Stimulated activated CD4-positive, alpha-beta T cell treated with anti-CD3 and anti-CD28 coated beads, Interleukin-1b, Interleukin-23, amount 100 ng/mL, for 48 hours (primary cell): ENCODE data around the gene GAK.

ENCODE experiments used
- DNase-seq: peaks from one replicate; pipeline ENCODE4 v3.0.0-alpha.2; 2020

The GAK gene

DNA sequence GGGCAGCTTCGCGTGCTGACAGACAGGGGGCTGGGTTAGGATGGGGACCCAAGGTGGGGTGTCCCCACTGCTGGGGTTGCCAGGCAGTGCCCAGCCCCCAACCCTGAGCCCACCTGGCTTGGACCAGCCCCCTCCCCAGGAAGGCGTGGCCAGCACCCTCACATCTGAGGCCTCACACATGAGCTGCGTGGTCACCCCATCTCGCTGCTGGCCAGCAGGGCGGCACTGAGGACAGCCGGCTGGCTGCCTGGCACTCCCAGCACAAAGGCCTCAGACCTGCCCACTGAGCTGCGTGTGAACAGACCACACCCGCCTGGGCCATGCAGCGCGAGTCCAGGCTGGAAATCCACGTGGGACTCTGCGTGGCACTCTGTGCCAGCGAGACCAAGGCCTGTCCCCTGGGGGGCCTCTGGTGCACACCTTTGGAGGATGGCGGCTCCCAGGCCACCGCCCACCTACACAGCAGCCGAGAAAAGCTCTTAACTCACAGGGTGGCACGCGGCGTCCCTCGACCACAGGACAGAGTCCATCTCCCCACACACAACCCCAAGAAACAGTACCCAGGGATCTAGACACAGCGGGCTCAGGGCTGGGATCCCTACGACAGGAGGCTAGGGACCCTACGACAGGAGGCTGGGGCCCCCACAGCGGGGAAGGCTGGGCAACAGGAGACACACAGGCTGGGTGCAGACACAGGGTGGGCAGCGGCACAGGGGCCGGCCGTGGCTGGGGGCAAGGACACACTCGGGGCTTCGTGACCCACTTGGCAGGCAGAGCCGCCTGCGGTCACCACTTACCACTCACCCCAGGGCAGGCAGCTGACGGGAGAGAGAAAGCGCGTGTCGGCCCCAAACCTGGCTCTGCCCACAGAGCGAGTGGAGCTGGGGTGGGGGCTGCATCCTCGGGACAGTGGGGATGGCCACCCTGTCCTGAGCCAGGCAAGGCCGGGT is 31.4 kb upstream of the GAK start:
- DNase-seq, result no peak

DNA sequence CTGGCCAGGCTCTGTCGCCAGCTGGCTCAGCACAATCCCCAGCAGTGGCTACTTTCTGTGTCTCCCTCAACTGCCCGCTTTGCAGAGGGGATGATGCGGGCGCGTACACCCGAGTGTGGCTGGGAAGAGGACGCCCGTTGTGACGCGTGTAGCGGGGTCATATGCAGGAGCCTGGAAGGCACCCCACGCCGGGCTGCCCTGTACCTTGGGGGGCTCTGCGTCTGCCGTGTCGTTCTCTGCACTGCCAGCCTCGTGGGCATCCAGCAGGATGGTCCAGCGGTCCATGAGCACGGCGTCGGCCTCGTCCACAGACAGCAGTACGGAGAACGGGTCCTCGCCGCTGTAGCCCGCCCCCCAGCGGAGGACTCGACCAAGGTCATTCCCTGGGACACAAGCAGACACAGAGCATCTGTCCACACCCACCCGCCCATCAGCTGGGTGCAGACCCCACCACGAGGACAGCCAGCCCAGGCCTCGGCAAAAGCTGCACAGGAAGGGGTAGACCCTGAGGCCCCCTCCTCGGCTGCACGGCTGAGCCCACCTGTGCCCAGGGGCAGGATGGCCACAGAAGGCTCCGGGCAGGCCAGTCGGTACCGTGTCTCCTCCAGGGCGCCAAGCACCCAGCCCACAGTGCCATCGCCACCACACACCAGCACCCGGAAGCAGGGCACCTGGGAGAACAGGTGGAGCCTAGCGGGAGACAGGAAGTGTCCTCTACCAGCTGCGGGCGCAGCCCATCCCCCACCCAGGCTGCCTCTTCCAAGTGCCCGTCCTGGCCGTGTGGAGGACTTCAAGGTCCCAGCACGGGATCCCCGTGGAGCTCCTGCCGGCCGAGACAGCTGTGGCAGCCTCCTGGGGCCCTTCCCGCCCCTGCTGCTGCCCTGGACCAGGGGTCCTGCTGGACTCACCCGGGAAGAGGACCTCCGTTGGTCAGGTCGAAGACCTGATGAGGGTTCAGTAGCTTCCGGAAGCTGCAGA is 30.4 kb upstream of the GAK start:
- DNase-seq, result no peak

DNA sequence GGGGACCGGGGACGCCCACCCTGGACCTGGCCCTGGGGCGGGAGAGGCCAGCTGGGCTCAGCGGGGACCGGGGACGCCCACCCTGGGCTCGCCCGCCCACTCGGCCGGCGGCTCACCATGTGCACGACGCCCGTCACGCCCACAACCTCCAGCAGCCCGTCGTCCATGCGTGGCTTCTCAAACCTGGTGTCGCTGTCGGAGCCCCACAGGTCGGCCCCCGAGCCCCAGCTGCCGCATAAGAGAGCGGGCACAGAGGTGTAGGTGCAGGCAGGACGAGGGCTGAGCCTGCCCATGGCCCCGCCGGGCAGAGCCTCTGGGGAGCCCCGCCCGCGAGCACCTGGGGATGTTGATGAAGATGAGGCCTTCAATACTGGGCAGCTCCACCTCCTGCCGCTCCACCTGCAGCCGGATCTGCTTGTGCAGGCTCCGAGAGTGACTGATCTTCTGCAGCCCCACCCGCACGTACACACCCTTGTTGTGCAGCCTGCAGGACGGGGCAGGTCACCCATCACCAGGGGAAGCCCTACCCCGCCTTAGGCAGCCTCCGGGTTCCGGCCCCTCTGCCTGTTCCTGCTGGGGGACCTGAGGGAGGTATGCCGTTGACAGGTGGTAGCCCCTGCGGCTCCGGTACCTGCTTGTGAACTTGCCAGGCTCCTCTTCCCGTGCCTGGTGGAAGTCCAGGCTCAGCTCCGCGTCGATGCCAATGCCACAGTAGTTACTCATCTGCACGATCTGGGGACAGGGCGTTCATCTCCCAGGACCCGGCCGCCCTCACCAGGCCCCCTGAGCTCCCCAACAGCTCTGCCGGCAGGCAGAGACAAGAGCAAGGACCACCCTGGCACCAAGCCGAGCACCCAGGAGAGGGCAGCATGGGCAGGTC is 29.5 kb upstream of the GAK start:
- no peak for DNase-seq

DNA sequence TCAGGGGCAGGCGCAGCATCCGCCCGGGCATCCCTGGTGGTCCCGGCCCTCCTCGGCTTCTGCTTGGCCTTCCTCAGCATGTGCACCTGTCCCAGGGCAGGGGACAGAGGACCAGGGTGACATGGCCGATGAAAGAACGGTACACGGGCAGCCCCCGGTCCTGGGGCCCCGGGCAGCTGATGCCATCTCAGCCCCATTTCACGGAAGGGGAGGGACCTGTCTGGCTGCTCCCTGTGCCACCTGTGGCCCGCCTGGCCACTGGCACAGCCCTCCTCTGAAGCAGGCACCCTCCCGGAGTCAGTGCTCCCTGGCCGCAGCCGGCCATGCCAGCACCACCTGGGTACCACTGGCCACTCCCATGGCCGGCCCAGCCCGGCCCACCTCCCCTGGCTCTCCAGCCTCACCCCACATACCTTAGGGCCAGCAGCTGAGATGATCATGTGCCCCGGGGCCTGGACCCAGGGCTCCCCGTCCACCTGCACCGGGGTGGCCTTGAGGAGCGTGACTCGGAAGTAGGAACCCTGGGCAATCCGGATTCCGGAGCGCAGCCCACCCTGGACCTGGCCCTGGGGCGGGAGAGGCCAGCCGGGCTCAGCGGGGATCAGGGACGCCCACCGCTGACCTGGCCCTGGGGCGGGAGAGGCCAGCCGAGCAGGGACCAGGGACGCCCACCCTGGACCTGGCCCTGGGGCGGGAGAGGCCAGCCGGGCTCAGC is 28.7 kb upstream of the GAK start:
- no peak for DNase-seq

DNA sequence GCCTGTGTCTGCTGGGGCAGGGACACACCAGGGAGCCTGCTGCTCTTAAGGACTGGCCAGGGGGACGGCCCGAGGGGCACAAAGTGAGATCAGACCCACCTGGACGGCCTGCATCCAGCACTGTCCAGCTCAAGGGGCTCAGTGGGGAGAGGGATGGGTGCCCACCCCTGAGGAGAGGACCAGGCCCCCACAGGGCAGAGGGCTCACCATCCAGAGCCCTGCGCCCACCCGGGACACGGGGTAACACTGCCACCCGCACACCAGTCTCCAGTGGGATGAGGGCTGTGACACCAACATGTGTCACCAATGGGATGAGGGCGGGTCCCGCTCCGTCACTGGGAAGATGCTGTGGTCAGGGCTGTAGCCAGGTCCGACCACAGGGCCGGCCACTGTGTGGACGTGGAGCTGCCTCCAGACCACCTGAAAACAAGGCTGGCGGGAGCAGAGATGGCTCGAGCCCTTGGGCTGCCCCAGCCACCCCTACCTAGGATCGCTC is 28.1 kb upstream of the GAK start:
- DNase-seq, result no peak

DNA sequence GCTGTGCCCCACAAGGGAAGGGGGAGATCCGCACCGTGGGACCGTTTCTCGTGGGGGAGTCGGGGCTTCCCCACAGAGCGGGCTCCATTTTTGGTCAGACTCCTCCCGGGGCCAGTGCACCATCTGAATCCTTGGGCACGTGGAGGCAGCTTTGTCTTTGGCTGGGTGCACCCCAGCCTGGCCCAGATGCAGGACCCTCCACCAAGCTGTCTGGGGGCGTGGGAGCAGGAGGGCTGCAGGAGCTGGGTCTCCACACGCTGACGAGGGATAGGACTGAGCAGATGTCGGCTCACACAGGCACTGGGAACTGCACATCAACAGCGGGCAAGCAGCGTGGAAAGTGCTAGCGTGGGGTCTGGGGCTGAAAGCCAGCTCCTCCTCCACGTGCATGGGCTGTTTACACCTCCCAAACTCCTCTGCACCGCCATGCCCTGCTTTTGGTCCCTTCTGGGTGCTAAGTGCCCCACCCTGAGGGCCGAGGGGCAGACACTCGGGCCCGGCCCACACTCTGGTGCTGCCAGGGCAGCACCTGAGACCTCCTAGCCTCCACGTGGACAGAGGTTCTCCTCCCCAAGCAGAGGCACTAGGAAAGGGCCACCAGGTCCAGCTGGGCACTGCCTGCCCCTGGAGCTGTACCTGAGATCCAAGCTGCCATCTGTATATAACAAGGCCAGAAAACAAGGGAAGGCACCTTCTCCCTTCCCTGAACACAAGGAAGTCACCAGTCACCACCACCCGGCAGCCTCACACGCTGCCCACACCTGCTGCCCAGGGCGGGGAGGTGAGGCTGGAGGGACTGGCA is 27.4 kb upstream of the GAK start:
- no peak for DNase-seq

DNA sequence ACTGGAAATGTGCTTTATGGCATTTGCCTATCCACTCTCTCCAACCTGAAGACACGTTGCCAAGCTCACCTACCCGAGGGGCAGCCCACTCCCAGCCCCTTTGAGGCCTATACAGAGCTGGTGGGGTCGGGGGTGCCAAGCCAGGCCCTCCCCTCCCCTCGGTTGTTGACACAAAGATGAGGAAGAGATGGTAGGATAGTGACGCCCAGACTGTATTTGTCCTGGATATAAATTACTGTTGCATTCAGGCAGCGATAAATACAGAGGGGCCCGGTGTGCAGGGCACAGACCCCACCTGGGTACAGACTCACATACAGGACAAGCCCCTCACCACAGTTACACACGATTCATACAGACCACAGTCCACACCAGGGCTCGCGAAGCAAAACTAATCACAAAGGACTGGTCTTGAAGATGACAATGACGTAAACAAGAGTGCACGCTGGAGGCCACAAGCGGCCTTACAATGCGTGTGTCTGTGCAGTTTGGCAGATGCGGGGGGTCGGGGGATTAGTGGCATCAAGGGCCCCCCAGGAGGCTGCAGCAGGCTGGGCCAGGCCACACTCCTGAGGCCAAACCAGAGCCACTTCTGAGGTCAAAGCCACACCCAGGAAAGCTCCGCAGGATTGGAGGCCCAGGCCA is 26.7 kb upstream of the GAK start:
- DNase-seq, result no peak

DNA sequence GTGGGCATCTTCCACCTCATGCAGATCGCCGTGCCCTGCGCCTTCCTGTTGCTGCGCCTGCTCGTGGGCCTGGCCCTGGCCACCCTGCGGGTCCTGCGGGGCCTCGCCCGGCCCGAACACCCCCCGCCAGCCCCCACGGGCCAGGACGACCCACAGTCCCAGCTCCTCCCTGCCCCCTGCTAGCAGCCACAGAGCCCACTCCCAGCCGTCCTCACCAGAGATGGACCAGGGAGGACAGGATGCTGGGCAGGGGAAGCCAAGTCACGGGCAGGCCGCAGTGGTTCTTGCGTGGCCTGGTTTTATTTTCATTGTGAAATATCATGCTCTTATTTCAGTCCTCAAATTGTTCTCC is 26.2 kb upstream of the GAK start:
- DNase-seq, result no peak

DNA sequence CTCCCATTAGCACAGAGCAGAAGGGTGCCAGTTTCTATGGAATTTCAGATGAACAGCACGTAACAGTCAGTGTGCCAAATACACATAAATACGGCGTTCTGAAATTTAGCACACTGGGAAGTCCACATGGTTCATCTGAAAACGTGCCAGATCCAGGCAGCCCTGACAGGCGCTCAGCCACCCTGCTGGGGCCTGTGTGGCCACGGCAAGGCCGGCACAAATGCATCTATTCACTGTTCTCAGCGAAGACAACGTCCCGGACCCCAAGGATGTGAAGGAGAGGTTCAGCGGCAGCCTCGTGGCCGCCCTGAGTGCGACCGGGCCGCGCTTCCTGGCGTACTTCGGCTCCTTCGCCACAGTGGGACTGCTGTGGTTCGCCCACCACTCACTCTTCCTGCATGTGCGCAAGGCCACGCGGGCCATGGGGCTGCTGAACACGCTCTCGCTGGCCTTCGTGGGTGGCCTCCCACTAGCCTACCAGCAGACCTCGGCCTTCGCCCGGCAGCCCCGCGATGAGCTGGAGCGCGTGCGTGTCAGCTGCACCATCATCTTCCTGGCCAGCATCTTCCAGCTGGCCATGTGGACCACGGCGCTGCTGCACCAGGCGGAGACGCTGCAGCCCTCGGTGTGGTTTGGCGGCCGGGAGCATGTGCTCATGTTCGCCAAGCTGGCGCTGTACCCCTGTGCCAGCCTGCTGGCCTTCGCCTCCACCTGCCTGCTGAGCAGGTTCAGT is 25.6 kb upstream of the GAK start:
- no peak for DNase-seq

DNA sequence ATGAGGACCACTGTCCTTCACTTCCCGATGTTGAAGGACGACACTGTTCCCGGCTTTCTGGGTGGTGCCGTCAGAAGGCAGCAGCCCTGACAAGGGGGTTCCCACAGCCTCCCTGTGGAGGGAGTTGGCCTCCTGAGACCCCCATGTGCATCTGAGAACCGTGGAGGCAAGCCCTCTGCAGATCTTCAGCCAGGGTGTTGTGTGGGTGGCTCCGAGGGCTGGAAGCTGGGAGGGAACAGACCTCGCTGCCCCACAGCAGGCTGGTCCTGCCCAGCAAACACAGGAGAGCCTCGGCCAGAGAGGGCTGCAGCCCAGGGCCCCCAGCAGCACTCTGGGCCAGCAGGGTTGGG is 25.1 kb upstream of the GAK start:
- no peak for DNase-seq

DNA sequence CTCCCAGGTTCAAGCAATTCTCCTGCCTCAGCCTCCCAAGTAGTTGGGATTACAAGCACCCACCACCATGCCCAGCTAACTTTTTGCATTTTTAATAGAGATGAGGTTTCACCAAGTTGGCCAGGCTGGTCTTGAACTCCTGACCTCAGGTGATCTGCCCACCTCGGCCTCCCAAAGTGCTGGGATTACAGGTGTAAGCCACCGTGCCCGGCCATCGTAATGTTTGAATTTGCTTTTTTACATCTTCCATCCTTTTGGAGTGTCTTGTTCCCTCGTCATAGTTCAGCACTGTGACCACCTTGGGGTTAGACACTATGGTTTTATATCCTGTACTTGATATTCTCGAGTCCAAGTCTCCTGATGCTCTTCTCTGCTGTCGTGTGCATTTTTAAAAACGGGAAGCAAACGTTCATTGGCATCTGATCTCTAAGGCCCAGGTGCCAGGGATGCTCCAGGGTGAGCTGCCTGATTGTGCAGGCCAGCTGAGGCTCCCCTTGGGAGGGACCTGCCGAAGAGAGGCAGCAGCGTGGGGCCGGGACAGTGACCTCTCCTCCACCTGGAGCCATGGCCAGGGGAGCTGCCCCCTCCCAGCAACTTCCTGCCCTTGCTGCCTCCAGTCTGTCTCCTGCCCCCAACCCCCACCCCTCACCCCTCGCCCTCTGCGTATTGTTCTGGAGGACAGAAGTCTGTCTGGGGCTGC is 24.6 kb upstream of the GAK start:
- DNase-seq, result no peak

DNA sequence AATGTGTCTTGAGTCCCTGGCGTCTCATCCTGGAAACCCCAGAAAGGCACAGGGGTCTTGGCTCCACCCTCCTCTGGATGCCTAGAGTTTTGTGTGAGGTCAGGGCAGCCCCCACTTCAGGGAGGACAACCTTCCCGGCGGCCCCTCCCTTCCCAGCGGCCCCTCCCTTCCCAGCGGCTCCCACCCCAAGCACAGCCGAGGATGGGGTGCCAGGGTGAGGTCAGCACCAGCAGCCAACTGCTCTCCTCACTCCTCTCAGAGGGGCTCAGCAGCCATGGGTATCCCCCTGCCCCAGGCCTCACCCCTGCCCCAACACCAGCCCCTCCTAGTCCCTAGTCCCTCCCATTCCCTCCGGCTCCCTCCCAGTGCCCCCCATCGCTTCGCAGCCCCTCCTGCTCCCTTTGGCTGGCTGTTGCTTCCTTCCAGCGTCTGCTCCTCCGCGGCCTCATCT is 23.8 kb upstream of the GAK start:
- no peak for DNase-seq

DNA sequence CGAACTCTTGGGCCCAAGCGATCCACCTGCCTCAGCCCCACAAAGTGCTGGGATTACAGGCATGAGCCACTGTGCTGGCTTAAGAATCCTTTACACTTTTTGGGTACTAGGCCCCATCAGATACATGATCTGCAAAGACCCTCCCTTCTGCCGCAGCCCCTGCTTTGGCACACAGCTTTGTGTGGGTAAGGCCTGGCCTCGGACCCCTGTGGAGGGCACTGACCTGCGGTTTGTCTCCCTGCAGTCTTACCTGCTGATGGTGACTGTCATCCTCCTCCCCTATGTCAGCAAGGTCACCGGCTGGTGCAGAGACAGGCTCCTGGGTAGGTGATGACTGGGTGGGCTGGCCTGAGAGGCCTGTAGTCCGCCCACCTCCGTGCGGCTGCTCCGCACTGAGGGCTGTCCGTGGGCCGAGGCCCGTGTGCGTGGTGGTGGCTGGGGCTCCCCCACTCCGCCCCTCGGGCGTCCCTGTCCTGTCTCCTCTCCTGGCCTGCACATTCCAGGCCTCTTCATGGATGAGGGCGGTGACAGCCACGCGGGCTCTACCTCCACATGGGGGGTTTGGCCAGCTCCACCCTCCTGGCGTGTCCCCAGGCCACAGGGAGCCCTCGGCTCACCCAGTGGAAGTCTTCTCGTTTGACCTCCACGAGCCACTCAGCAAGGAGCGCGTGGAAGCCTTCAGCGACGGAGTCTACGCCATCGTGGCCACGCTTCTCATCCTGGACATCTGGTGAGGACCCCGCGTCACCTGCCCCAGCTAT is 23.2 kb upstream of the GAK start:
- no peak for DNase-seq

DNA sequence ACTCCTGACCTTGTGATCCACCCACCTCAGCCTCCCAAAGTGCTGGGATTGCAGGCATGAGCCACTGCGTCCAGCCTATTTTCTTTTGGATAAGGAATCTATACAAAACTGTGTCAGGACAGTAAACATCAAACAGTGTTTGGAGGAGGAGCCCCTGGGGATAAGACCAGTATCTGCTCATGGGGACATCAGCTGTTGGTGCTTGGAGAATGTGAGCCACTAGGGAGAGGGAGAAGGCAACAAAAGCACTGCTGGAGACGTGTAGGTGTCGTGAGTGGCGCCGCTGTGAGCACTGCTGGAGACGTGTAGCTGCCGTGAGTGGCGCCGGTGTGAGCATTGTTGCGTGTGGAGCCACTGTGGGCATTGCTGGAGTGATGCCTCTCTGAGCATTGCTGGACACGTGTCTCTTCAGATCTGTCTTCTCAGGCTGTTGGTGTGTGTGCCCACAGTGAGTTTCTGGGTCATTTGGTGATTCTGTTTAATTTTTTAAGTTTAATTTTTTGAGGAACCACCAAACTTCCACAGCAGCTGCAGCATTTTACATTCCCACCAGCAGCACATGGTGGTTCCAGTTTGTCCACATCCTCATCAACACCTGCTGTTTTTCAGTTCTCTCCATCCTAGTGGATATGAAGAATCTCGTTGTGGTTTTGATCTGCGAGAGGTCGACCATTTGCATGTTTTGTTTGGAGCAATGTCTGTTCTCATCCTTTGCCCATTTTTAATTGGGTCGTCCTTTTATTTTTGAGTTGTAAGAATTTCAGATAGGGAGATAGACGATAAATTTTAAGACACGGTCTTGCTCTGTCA is 22.3 kb upstream of the GAK start:
- DNase-seq, result no peak

DNA sequence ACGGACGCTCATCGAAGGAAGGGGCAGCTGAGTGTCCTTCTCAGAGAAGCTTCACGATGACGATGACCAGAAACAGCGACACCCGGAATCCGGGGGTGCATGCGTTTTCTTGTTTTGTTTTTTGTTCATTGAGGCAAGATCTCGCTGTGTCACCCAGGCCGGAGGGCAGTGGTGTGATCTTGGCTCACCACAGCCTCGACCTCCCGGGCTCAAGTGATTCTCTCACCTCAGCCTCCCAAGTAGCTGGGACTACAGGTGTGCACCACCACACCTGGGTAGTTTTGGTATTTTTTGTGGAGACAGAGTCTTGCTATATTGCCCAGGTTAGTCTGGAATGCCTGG is 21.4 kb upstream of the GAK start:
- DNase-seq, result no peak

DNA sequence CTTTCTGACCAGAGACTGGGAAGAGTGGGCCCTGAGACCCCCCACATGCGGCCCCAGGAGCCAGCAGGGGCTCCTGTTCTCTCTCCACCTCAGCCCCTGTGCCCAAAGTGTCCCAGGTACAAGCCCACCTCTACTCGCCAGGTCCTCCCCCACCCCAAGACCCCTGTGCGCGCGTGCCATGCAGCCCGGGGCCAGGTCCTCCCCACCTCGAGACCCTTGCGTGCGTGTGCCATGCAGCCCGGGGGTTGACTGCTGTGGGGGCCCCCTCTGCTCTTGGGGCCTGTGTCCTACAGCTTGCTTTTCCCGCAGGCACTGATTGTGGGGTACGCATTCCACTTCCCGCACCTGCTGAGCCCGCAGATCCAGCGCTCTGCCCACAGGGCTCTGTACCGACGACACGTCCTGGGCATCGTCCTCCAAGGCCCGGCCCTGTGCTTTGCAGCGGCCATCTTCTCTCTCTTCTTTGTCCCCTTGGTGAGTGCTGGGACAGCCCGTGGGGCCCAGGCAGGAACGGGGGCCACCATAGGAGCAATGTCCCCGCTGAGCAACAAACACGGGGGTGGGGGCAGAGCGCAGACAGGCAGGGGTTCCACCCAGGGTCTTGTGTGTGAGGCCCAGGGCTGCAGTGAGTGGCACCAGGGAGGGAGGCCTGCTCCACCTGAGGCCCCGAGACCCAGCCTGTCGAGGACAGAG is 20.9 kb upstream of the GAK start:
- DNase-seq, result no peak
